ENCODE results near the gene GRB10.

The GRB10 gene

GRCh38 chr7:50782375-50783208 lies at the start of gene GRB10:
GRB10 (minus strand) TSS chr7:50782896; CDS start chr7:50732322, 50,574 bp downstream.
- DNase-seq, result peak; percentile 76 to 89 (median 78)

- no peak for DNase-seq
These were observed 46.1 kb upstream of the GRB10 start for GRCh38 chr7:50828801-50829200.

GRCh38 chr7:50828116-50828515 lies 45.4 kb upstream of the GRB10 start:
- no peak for DNase-seq

GRCh38 chr7:50827281-50827680 lies 44.6 kb upstream of the GRB10 start:
- no peak for DNase-seq

- no peak for DNase-seq
These were observed 43.9 kb upstream of the GRB10 start for GRCh38 chr7:50826371-50827172.

- no peak for DNase-seq
These were observed 42.8 kb upstream of the GRB10 start for GRCh38 chr7:50825465-50825864.

DNA sequence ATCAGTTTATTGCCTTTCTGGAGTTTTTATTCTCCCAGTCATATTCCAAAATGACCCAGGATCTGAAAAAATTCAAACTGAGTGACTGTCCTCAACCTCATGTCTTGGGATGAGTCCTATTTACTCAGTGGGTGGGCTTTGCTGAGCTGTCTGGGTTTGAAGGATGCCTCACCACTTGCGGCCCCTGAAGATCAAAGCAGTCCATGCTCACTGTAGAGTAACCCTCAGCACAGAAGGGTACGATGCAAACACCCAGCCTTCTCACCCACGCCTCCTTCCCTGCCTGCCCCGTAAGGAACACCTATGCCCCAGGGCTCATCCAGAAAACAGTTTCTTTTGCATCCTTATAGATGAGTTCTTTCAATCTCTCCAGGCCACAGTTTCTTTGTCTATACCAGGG lies 42.2 kb upstream of the GRB10 start:
- no peak for DNase-seq

- DNase-seq, result no peak
These were observed 40.0 kb upstream of the GRB10 start for GRCh38 chr7:50822706-50823105.

- DNase-seq, result no peak
These were observed 39.4 kb upstream of the GRB10 start for GRCh38 chr7:50822110-50822509.

DNA sequence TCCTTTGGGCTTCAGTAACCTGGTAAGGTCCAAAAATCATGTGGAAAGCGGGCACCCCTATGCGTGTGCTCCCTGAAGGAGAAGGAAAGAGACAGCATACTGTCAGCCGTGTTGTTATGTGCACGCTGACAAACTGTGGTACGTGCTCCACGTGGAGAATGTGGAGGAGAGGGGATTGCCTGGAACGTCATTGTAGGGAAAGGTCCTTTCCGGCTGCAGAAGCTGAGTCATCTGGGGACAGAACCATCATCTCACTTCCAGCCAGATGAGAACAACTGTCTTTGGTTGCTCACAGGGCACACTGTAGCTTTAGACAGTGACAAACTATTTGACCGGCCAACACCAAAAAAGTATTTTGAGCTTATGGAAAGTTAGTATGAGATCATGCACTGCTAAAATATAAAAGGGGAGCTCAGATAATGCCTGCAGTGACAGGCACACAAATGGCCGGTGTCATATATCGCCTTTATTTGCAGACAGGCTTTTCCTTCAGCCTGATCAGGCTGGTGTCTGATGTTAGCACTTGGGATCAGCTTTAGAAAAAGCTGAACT lies 38.8 kb upstream of the GRB10 start:
- peak in 1 of 3 experiments; percentile 17 for DNase-seq

GRCh38 chr7:50818324-50818723 lies 35.6 kb upstream of the GRB10 start:
- DNase-seq, result no peak

GRCh38 chr7:50817561-50817960 lies 34.9 kb upstream of the GRB10 start:
- no peak for DNase-seq

- no peak for DNase-seq
These were observed 32.4 kb upstream of the GRB10 start for GRCh38 chr7:50815138-50815537.

GRCh38 chr7:50814166-50814565 lies 31.5 kb upstream of the GRB10 start:
- no peak for DNase-seq

GRCh38 chr7:50812841-50813475 lies 30.3 kb upstream of the GRB10 start:
- DNase-seq, result no peak

- DNase-seq, result no peak
These were observed 29.4 kb upstream of the GRB10 start for GRCh38 chr7:50812094-50812493.

DNA sequence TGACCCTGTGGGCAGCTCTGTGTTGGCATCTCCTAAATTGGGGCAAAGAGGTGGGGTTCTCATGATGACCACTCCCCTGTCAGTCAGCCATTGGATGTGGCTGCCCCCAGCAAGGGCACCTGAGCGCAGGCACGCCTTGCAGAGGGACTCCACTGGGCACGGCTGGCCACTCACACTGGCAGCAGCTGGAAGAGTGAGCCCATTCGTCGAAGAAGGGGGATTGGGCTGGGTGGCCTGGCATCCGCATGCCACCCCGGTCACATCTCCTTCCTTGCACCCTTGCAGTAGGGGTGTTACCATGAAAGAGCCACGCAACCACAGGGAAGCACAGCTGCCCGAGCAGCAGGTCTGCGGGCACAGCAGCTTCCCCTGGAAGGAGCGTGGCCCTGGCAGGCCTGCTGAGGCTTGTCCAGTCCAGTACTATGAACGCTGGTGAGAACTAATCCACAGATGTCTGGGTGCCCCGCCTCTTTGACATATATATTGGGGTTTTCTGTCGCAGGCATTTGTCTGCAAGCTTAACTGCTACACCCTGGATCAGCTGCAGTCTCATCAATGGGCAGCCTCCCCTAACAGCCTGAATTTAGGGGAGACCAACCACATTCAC lies 25.7 kb upstream of the GRB10 start:
- no peak for DNase-seq

- DNase-seq, result no peak
These were observed 24.5 kb upstream of the GRB10 start for GRCh38 chr7:50807026-50807730.

GRCh38 chr7:50806143-50806542 lies 23.4 kb upstream of the GRB10 start:
- DNase-seq, result no peak

GRCh38 chr7:50805447-50806125 lies 22.9 kb upstream of the GRB10 start:
- peak in 1 of 3 experiments; percentile 59 for DNase-seq
